Stimulated activated naive CD8-positive, alpha-beta T cell treated with anti-CD3 and anti-CD28 coated beads, Interleukin-15, amount 100 ng/mL, for 72 hours (primary cell): ENCODE data around the gene IFNGR2.
"Not testable (repeated sequence)": the region's sequence is repeated elsewhere in the genome, so short reads cannot be mapped to it uniquely, and the experiment has no call there.

Source experiments
- ATAC-seq: fragments of 150-1000 bp; cut with Tn5 transposase; 2 replicates; pipeline ENCODE4 v1.10.0; 2021; ENCODE audit warnings: mild to moderate bottlenecking, moderate library complexity
- DNase-seq, 2 donors: peaks; one replicate each; pipeline ENCODE4 v3.0.0; 2021 to 2022
- H3K27ac Mint-ChIP-seq, 2 donors: one replicate each; pipeline ENCODE4 v1.8.0; 2022; ENCODE audit warnings: mild to moderate bottlenecking in 2 of 2, mixed read lengths in 2 of 2, moderate library complexity in 2 of 2
- H3K27me3 Mint-ChIP-seq: one replicate; pipeline ENCODE4 v1.8.0; 2022; ENCODE audit warnings: mixed read lengths
- H3K4me1 Mint-ChIP-seq: one replicate; pipeline ENCODE4 v1.8.0; 2022; ENCODE audit warnings: mild to moderate bottlenecking, mixed read lengths
- H3K4me3 Mint-ChIP-seq, 2 donors: one replicate each; pipeline ENCODE4 v1.8.0; 2022; ENCODE audit warnings: mild to moderate bottlenecking in 2 of 2, mixed read lengths in 2 of 2, moderate library complexity in 1 of 2
- H3K9me3 Mint-ChIP-seq, 2 donors: one replicate each; pipeline ENCODE4 v1.8.0; 2022; ENCODE audit warnings: mixed read lengths in 2 of 2

IFNGR2 gene

GRCh38 chr21:33411949-33412430, 8.8 kb downstream of the IFNGR2 start:
- no peak for DNase-seq
- H3K27me3 Mint-ChIP-seq = no peaks in the 10 kb centered on the region
- H3K9me3 Mint-ChIP-seq = no peaks in the 10 kb centered on the region
- no peak overlapping the region for H3K4me3 Mint-ChIP-seq
- H3K27ac Mint-ChIP-seq = no peak overlapping the region
- ATAC-seq = no peak
- peaks cover 76% of the 10 kb centered on the region for H3K4me1 Mint-ChIP-seq

GRCh38 chr21:33412439-33412831, 9.2 kb downstream of the IFNGR2 start:
- not testable (repeated sequence) for ATAC-seq, H3K27me3 Mint-ChIP-seq, H3K27ac Mint-ChIP-seq, H3K4me3 Mint-ChIP-seq, H3K9me3 Mint-ChIP-seq, DNase-seq
- H3K4me1 Mint-ChIP-seq = peaks cover 71% of the 10 kb centered on the region

- Mint-ChIP-seq H3K9me3 (no peaks in the 10 kb centered on the region), H3K4me3 (peak overlapping the region; percentile 31 to 57), H3K4me1 (peaks cover 70% of the 10 kb centered on the region), H3K27ac (peak overlapping the region in 1 of 2 donors; percentile 60), H3K27me3 (no peaks in the 10 kb centered on the region)
- DNase-seq (no peak), ATAC-seq (peak; percentile 63)
Observed at GRCh38 chr21:33412832-33413519, 9.8 kb downstream of the IFNGR2 start.

GRCh38 chr21:33414068-33414467, 10.9 kb downstream of the IFNGR2 start:
- ATAC-seq (no peak), DNase-seq (no peak)
- Mint-ChIP-seq H3K4me3 (no peak overlapping the region), H3K4me1 (peaks cover 62% of the 10 kb centered on the region), H3K27ac (no peak overlapping the region), H3K27me3 (no peaks in the 10 kb centered on the region), H3K9me3 (no peaks in the 10 kb centered on the region)

- DNase-seq (no peak), ATAC-seq (no peak)
- Mint-ChIP-seq H3K4me3 (no peak overlapping the region), H3K9me3 (no peaks in the 10 kb centered on the region), H3K4me1 (peaks cover 54% of the 10 kb centered on the region), H3K27ac (peak overlapping the region in 1 of 2 donors; percentile 77), H3K27me3 (no peaks in the 10 kb centered on the region)
Observed at GRCh38 chr21:33414926-33415325, 11.7 kb downstream of the IFNGR2 start.

- ATAC-seq (no peak), DNase-seq (no peak)
- no peaks in the 10 kb centered on the region for H3K27me3 Mint-ChIP-seq
- no peaks in the 10 kb centered on the region for H3K9me3 Mint-ChIP-seq
- H3K4me1 Mint-ChIP-seq = peaks cover 20% of the 10 kb centered on the region
- no peak overlapping the region for H3K4me3 Mint-ChIP-seq
- no peak overlapping the region for H3K27ac Mint-ChIP-seq
Observed at GRCh38 chr21:33418691-33419090, 15.5 kb downstream of the IFNGR2 start.

GRCh38 chr21:33419538-33420123, 16.4 kb downstream of the IFNGR2 start:
- DNase-seq = no peak
- no peak for ATAC-seq
- no peak overlapping the region for H3K4me3 Mint-ChIP-seq
- no peaks in the 10 kb centered on the region for H3K27me3 Mint-ChIP-seq
- peaks cover 11% of the 10 kb centered on the region for H3K4me1 Mint-ChIP-seq
- H3K27ac Mint-ChIP-seq = peak overlapping the region in 1 of 2 donors; percentile 15
- H3K9me3 Mint-ChIP-seq = no peaks in the 10 kb centered on the region

- H3K27me3 Mint-ChIP-seq = no peaks in the 10 kb centered on the region
- no peak overlapping the region for H3K27ac Mint-ChIP-seq
- H3K9me3 Mint-ChIP-seq = no peaks in the 10 kb centered on the region
- H3K4me3 Mint-ChIP-seq = no peak overlapping the region
- H3K4me1 Mint-ChIP-seq = no peaks in the 10 kb centered on the region
- DNase-seq = no peak
- no peak for ATAC-seq
Observed at GRCh38 chr21:33421713-33422393, 18.6 kb downstream of the IFNGR2 start.

GRCh38 chr21:33424214-33424613, 21.0 kb downstream of the IFNGR2 start:
- H3K9me3 Mint-ChIP-seq = no peaks in the 10 kb centered on the region
- H3K4me1 Mint-ChIP-seq = no peaks in the 10 kb centered on the region
- H3K4me3 Mint-ChIP-seq = no peak overlapping the region
- H3K27ac Mint-ChIP-seq = peak overlapping the region in 1 of 2 donors; percentile 14
- DNase-seq (no peak), ATAC-seq (no peak)
- H3K27me3 Mint-ChIP-seq = no peaks in the 10 kb centered on the region

- Mint-ChIP-seq H3K27me3 (no peaks in the 10 kb centered on the region), H3K27ac (no peak overlapping the region), H3K4me1 (no peaks in the 10 kb centered on the region), H3K4me3 (no peak overlapping the region), H3K9me3 (no peaks in the 10 kb centered on the region)
- DNase-seq = no peak
- no peak for ATAC-seq
Observed at GRCh38 chr21:33425825-33426224, 22.6 kb downstream of the IFNGR2 start.

GRCh38 chr21:33427051-33427450, 23.8 kb downstream of the IFNGR2 start:
- no peaks in the 10 kb centered on the region for H3K9me3 Mint-ChIP-seq
- H3K27me3 Mint-ChIP-seq = no peaks in the 10 kb centered on the region
- DNase-seq (no peak), ATAC-seq (no peak)
- no peak overlapping the region for H3K4me3 Mint-ChIP-seq
- H3K27ac Mint-ChIP-seq = peak overlapping the region in 1 of 2 donors; percentile 24
- H3K4me1 Mint-ChIP-seq = no peaks in the 10 kb centered on the region

- H3K27ac Mint-ChIP-seq = no peak overlapping the region
- H3K4me1 Mint-ChIP-seq = peaks cover 16% of the 10 kb centered on the region
- H3K4me3 Mint-ChIP-seq = no peak overlapping the region
Observed at GRCh38 chr21:33428669-33429068, 25.5 kb downstream of the IFNGR2 start.

GRCh38 chr21:33430858-33431257, 27.6 kb downstream of the IFNGR2 start:
- H3K27ac Mint-ChIP-seq = no peak overlapping the region
- H3K9me3 Mint-ChIP-seq = no peaks in the 10 kb centered on the region
- peaks cover 36% of the 10 kb centered on the region for H3K4me1 Mint-ChIP-seq
- H3K27me3 Mint-ChIP-seq = no peaks in the 10 kb centered on the region
- DNase-seq (no peak), ATAC-seq (no peak)
- no peak overlapping the region for H3K4me3 Mint-ChIP-seq

More at GRCh38 chr21:33428669-33429068, 25.5 kb downstream of the IFNGR2 start:
- no peaks in the 10 kb centered on the region for H3K27me3 Mint-ChIP-seq
- ATAC-seq = no peak
- no peaks in the 10 kb centered on the region for H3K9me3 Mint-ChIP-seq
- DNase-seq = no peak

GRCh38 chr21:33432496-33432895, 29.3 kb downstream of the IFNGR2 start:
- Mint-ChIP-seq H3K27me3 (no peaks in the 10 kb centered on the region), H3K9me3 (no peaks in the 10 kb centered on the region), H3K27ac (no peak overlapping the region), H3K4me1 (peaks cover 36% of the 10 kb centered on the region), H3K4me3 (no peak overlapping the region)
- no peak for ATAC-seq
- DNase-seq = no peak

GRCh38 chr21:33433001-33433400, 29.8 kb downstream of the IFNGR2 start:
- Mint-ChIP-seq H3K27ac (no peak overlapping the region), H3K27me3 (no peaks in the 10 kb centered on the region), H3K4me1 (peaks cover 36% of the 10 kb centered on the region), H3K4me3 (no peak overlapping the region), H3K9me3 (no peaks in the 10 kb centered on the region)
- DNase-seq (no peak), ATAC-seq (no peak)
